Ascending aorta (tissue), 2 donors: Measurements from ENCODE around the gene TTLL5. TPM values are rescaled to one million over a fixed set of nuclear protein-coding genes. Genes with fewer than 3 reads are reported as not detected.

Source experiments
- DNase-seq, 2 donors: peaks; one replicate each; pipeline ENCODE4 v3.0.0-alpha.2; 2019; ENCODE audit warnings: low spot score in 2 of 2
- H3K27ac ChIP-seq, 2 donors: fragments of 200-600 bp; sonication (generic); one replicate each; pipeline ENCODE4 v1.5.1; 2016 to 2017; ENCODE audit warnings: mild to moderate bottlenecking in 1 of 2
- H3K27me3 ChIP-seq: fragments of 200-600 bp; sonication (generic); one replicate; pipeline ENCODE4 v1.5.1; 2017
- H3K36me3 ChIP-seq, 2 donors: fragments of 200-600 bp; sonication (generic); one replicate each; pipeline ENCODE4 v1.5.1; 2016
- H3K4me1 ChIP-seq, 2 donors: fragments of 200-600 bp; sonication (generic); one replicate each; pipeline ENCODE4 v1.5.1; 2016 to 2017; ENCODE audit warnings: mild to moderate bottlenecking in 1 of 2
- H3K4me3 ChIP-seq, 2 donors: fragments of 200-600 bp; sonication (generic); one replicate each; pipeline ENCODE4 v1.5.1; 2016 to 2017; ENCODE audit warnings: mild to moderate bottlenecking in 1 of 2
- H3K9me3 ChIP-seq, 2 donors: fragments of 200-600 bp; sonication (generic); one replicate each; pipeline ENCODE4 v1.5.1; 2016
- intact Hi-C: fragments of 100-400 bp; cut with DNase I; formaldehyde crosslinking; loops from one replicate; pipeline ENCODE4 v1.15.1; 2023
- total RNA-seq: library from RNA; depleted of rRNA; stranded (reverse); fragments of >200 nt; gene quantifications from one replicate; pipeline ENCODE4 v1.1.0, GENCODE V29; 2016
- TF ChIP-seq, protein P1 (sequence below), 3 experiments: fragments of 200-600 bp in 2 of 3; fragments of 450-650 bp in 1 of 3; sonication (generic) in 2 of 3; IDR thresholded peaks; one replicate each; pipeline ENCODE4 v1.5.1; 2016 to 2019; ENCODE audit warnings: antibody characterized with exemption in 3 of 3, mild to moderate bottlenecking in 1 of 3, moderate library complexity in 1 of 3

The TTLL5 gene
- total RNA-seq, 1 donor from 2014 or later = 43.1 TPM

DNA sequence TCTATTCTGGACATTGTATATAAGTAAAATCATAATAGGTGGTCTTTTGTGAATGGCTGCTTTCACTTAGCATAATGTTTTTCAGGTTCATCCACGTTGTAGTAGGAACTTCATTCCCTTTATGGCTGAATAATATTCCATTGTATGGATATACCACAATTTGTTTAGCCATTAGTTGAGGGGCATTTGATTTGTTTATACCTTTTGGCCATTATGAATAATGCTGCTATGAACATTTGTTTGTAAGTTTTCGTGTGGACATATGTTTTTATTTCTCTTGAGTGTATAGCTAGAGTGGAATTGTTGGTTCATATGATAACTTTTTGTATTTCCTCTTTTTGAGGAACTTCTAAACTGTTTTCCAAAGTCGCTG lies 123.3 kb downstream of the TTLL5 start:
- Histone ChIP-seq H3K27me3 (no peaks in the 10 kb centered on the region), H3K9me3 (peaks cover 0 to 8% of the 10 kb centered on the region in 2 donors), H3K36me3 (peaks cover 0 to 14% of the 10 kb centered on the region in 2 donors), H3K27ac (no peak overlapping the region), H3K4me1 (no peaks in the 10 kb centered on the region), H3K4me3 (no peak overlapping the region)
- TF ChIP-seq, protein P1, sequence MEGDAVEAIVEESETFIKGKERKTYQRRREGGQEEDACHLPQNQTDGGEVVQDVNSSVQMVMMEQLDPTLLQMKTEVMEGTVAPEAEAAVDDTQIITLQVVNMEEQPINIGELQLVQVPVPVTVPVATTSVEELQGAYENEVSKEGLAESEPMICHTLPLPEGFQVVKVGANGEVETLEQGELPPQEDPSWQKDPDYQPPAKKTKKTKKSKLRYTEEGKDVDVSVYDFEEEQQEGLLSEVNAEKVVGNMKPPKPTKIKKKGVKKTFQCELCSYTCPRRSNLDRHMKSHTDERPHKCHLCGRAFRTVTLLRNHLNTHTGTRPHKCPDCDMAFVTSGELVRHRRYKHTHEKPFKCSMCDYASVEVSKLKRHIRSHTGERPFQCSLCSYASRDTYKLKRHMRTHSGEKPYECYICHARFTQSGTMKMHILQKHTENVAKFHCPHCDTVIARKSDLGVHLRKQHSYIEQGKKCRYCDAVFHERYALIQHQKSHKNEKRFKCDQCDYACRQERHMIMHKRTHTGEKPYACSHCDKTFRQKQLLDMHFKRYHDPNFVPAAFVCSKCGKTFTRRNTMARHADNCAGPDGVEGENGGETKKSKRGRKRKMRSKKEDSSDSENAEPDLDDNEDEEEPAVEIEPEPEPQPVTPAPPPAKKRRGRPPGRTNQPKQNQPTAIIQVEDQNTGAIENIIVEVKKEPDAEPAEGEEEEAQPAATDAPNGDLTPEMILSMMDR (IDR thresholded peaks at IDR 0.05) = no peak
- intact Hi-C loops = no loop called here
- DNase-seq = no peak

DNA sequence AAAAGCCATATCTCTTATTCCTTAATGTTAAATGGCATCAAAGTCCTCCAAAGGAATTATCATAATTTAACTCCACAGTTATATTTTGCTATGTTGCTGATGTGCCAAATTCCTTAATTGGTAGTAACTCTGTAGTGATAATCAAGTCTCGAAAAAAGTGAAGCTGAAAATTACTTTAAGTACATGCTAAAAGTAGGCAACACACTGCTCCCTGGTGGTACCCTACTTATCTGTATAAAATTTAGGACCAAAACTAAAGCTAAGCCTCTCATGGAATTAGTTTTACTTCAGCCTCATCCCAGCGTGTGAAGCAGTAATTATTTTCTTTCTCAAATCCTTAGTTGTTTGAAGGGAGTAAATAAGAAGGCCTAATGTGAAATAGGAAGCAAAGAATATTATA lies 132.8 kb downstream of the TTLL5 start:
- intact Hi-C loops = loop anchor here (1.0 to 2.0 kb wide), 2 partner anchors 83 to 188 kb away; no protein-coding TSS in a partner anchor
- no peaks in the 10 kb centered on the region for H3K4me1 ChIP-seq
- H3K4me3 ChIP-seq = no peak overlapping the region
- no peak overlapping the region for H3K27ac ChIP-seq
- no peaks in the 10 kb centered on the region for H3K27me3 ChIP-seq
- TF ChIP-seq, protein P1 (IDR thresholded peaks at IDR 0.05) = peak in 1 of 3 experiments; percentile 27
- no peak for DNase-seq
- peaks cover 0 to 1% of the 10 kb centered on the region in 2 donors for H3K9me3 ChIP-seq
- no peaks in the 10 kb centered on the region for H3K36me3 ChIP-seq

DNA sequence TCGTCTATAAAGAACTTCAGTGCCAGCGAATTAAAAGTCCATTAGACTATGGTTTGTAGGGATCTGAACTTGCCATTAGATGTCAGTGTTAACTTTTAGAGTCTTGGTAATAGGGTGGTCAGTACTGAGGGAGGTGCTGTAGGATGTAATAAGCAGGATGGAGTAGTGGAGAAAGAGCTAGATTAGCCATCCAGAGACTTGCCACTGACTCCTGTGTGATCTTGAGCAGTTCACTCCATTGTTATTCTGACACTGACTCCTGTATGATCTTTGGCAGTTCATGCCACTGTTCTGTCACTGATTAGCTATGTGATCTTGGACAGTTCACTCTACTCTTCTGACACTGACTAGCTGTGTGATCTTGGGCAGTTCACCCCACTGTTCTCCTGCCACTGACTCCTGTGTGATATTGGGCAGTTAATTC lies 133.6 kb downstream of the TTLL5 start:
- Histone ChIP-seq H3K4me1 (no peaks in the 10 kb centered on the region), H3K27me3 (no peaks in the 10 kb centered on the region), H3K36me3 (no peaks in the 10 kb centered on the region), H3K9me3 (peaks cover 0 to 2% of the 10 kb centered on the region in 2 donors), H3K4me3 (no peak overlapping the region), H3K27ac (no peak overlapping the region)
- DNase-seq = no peak
- TF ChIP-seq, protein P1 (IDR thresholded peaks at IDR 0.05) = peak in 2 of 3 experiments; percentile 22 to 61
- intact Hi-C loops = loop anchor here (1.0 to 2.0 kb wide), 2 partner anchors 84 to 188 kb away; no protein-coding TSS in a partner anchor

DNA sequence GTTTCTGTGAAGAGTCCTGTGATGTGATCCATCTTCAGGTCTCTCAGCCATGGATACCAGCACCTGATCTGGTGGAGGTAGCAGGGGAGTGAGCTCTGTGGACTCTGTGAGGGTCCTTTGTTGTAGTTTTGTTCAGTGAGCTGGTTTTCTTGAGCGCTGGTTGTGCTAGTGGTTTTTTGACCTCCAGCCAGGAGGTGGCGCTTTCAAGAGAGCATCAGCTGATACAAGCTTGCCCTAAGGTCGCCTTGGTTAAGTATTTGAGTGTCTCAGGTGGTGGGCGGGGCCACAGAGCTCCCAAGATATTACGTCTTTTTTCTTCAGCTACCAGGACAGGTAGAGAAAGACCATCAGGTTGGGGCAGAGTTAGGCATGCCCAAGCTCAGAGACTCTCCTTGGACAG lies 139.7 kb downstream of the TTLL5 start:
- intact Hi-C loops = loop anchor here (10.0 kb wide), 1 partner anchor 64 kb away; no protein-coding TSS in a partner anchor
- no peaks in the 10 kb centered on the region for H3K27me3 ChIP-seq
- H3K9me3 ChIP-seq = peaks cover 0 to 13% of the 10 kb centered on the region in 2 donors
- H3K4me3 ChIP-seq = no peak overlapping the region
- no peak overlapping the region for H3K27ac ChIP-seq
- H3K4me1 ChIP-seq = peaks cover 0 to 5% of the 10 kb centered on the region in 2 donors
- TF ChIP-seq, protein P1 (IDR thresholded peaks at IDR 0.05) = no peak
- H3K36me3 ChIP-seq = no peaks in the 10 kb centered on the region
- DNase-seq = no peak

DNA sequence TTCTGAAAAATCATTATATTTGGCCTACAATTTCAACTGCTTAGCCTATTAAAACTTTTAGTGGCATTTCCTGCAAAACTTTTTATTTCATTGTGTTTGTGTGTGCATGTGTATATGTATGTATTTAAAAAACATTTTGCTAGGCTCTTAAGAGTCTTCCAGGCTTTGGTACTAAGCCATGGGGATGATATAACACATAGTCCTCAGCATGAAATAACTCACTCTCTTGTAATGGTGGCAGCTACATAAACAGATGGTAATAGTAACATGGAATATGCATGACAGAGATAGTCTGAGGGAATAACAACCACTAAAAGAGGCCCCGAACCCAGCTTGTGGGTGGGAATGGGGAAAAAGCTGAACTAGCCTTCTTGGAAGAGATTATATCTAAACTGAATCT lies 141.4 kb downstream of the TTLL5 start:
- no peak overlapping the region for H3K4me3 ChIP-seq
- peaks cover 0 to 13% of the 10 kb centered on the region in 2 donors for H3K9me3 ChIP-seq
- no peak overlapping the region for H3K27ac ChIP-seq
- TF ChIP-seq, protein P1 (IDR thresholded peaks at IDR 0.05) = no peak
- H3K27me3 ChIP-seq = no peaks in the 10 kb centered on the region
- peaks cover 0 to 5% of the 10 kb centered on the region in 2 donors for H3K4me1 ChIP-seq
- intact Hi-C loops = loop anchor here (10.0 kb wide), 1 partner anchor 62 kb away; no protein-coding TSS in a partner anchor
- no peaks in the 10 kb centered on the region for H3K36me3 ChIP-seq
- DNase-seq = no peak
